T-helper 17 cell (primary cell): ENCODE results near the gene CCDC69. TPM values are rescaled to one million over a fixed set of nuclear protein-coding genes. Genes with fewer than 3 reads are reported as not detected.
"Not testable (repeated sequence)": the region's sequence is repeated elsewhere in the genome, so short reads cannot be mapped to it uniquely, and the experiment has no call there.

Source experiments
- ATAC-seq: fragments of 150-1000 bp; cut with Tn5 transposase; 2 replicates; pipeline ENCODE4 v1.10.0; 2021; ENCODE audit warnings: mild to moderate bottlenecking, moderate library complexity
- DNase-seq, 3 donors: peaks; one replicate each; pipeline versions ENCODE4 v3.0.0 to v3.0.0-alpha.2; 2020 to 2021
- H3K9me3 ChIP-seq: one replicate; pipeline ENCODE4 v1.7.0; 2013; ENCODE audit warnings: low read length, mild to moderate bottlenecking; ENCODE audit not compliant: control insufficient read depth, poor library complexity, severe bottlenecking
- H3K27ac Mint-ChIP-seq: one replicate; pipeline ENCODE4 v1.8.0; 2022; ENCODE audit warnings: mild to moderate bottlenecking, moderate library complexity, mixed read lengths
- H3K27me3 Mint-ChIP-seq: one replicate; pipeline ENCODE4 v1.8.0; 2022; ENCODE audit warnings: mixed read lengths
- H3K36me3 Mint-ChIP-seq: one replicate; pipeline ENCODE4 v1.8.0; 2022; ENCODE audit warnings: low read depth, mixed read lengths
- H3K4me1 Mint-ChIP-seq: one replicate; pipeline ENCODE4 v1.8.0; 2022; ENCODE audit warnings: mild to moderate bottlenecking, mixed read lengths
- H3K4me3 Mint-ChIP-seq: one replicate; pipeline ENCODE4 v1.8.0; 2022; ENCODE audit warnings: mild to moderate bottlenecking, moderate library complexity, mixed read lengths
- total RNA-seq, 4 donors: library from RNA in 2 of 4; stranded (reverse) in 2 of 4; gene quantifications; one replicate each; pipeline ENCODE4 v1.2.3 and lab custom pipeline; 2022 to 2026

Gene CCDC69
- total RNA-seq, 2 donors from 2014 or later: 74.7 to 82.5 TPM

DNA sequence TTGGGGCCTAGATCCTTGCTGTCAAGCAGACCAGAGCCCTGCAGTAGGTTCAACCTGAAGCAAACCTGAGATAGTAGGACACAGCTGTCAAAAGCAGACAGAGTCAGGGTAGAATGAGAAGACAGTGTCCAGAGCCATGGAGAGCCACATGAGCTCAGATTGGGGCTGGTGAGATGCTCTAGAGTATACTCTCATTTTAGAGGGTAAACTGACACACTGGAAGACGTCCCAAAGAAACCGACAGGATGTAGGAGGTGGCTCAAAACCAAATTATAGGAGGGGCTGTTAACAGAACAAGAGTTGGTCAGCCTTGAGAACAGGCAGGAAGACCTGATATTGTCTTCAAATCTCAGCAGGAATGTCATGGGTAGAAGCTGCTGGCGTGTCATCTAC lies 11.5 kb downstream of the CCDC69 start:
- DNase-seq: no peak
- Mint-ChIP-seq H3K27ac (peak overlapping the region; percentile 100), H3K4me1 (peaks cover 62% of the 10 kb centered on the region), H3K4me3 (peak overlapping the region; percentile 89), H3K27me3 (no peaks in the 10 kb centered on the region), H3K36me3 (peaks cover 7% of the 10 kb centered on the region)
- peak; percentile 6 for ATAC-seq
- H3K9me3 ChIP-seq: no peaks in the 10 kb centered on the region

DNA sequence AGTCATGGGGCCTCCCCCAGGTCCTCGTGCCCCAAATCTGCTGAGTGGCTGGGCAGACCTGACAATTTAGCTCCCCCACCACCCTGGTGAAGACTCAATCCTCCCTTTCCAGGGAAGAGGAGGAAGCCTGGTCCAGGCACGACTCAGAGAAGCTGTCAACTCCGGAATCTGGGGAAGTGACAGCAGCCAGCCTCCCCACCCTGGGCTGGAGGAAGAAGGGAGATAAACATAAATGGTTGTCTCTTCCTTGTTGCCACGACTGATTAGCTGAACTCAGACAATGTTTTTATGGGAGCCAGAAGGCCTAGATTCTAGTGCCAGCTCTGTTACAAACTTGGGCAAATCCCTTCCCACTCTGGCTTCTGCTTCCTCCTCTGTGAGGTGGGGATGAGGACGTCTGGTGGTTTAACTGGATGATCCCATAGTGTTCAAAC lies 15.4 kb downstream of the CCDC69 start:
- H3K9me3 ChIP-seq: no peaks in the 10 kb centered on the region
- peak overlapping the region; percentile 100 for H3K27ac Mint-ChIP-seq
- peaks cover 37% of the 10 kb centered on the region for H3K4me1 Mint-ChIP-seq
- DNase-seq: no peak
- no peak for ATAC-seq
- H3K4me3 Mint-ChIP-seq: no peak overlapping the region
- no peaks in the 10 kb centered on the region for H3K27me3 Mint-ChIP-seq
- H3K36me3 Mint-ChIP-seq: peaks cover 4% of the 10 kb centered on the region

DNA sequence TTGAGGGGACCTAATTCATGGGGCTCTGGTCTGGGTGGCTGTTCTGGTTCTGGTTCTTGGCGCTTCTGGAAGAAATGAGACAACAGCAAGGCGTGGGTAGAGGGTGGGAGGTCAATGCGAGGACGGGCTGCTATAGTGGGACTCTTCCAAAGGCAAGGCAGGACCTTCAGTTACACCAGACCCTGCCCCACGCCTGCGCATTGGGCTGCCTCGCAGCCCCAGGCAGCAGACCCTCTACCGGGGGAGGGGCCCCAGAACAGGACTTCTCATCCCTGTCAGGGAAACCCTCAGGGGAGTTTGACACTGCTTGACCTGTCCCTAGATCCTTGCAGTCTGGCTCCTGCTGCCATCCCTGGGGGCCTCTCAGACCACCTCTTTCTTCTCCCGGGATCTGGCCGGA lies 18.5 kb downstream of the CCDC69 start:
- peaks cover 31% of the 10 kb centered on the region for H3K4me1 Mint-ChIP-seq
- no peaks in the 10 kb centered on the region for H3K9me3 ChIP-seq
- H3K4me3 Mint-ChIP-seq: no peak overlapping the region
- DNase-seq (no peak), ATAC-seq (no peak)
- peak overlapping the region; percentile 75 for H3K27ac Mint-ChIP-seq
- peaks cover 2% of the 10 kb centered on the region for H3K36me3 Mint-ChIP-seq
- no peaks in the 10 kb centered on the region for H3K27me3 Mint-ChIP-seq

DNA sequence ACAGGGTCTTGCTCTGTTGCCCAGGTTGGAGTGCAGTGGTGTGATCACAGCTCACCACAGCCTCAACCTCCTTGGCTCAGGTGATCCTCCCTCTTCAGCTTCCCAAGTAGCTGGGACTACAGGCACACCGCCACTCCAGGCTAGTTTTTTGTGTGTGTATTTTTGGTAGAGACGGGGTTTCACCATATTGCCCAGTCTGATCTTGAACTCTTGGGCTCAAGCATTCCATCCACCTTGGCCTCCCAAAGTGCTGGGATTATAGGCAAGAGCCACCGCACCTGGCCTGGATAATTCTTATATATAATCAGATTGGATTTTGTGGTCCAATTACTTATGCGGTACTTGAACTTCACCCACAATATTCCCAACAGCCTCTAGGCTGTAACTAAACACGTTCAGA lies 19.8 kb downstream of the CCDC69 start:
- H3K4me3 Mint-ChIP-seq: no peak overlapping the region
- DNase-seq (no peak), ATAC-seq (no peak)
- H3K4me1 Mint-ChIP-seq: peaks cover 28% of the 10 kb centered on the region
- peaks cover 2% of the 10 kb centered on the region for H3K36me3 Mint-ChIP-seq
- no peaks in the 10 kb centered on the region for H3K27me3 Mint-ChIP-seq
- H3K27ac Mint-ChIP-seq: no peak overlapping the region
- H3K9me3 ChIP-seq: no peaks in the 10 kb centered on the region

GRCh38 chr5:151202381-151203139 lies 21.3 kb downstream of the CCDC69 start:
- Mint-ChIP-seq H3K27me3 (no peaks in the 10 kb centered on the region), H3K27ac (peak overlapping the region; percentile 81), H3K36me3 (peaks cover 4% of the 10 kb centered on the region), H3K4me3 (no peak overlapping the region), H3K4me1 (peaks cover 16% of the 10 kb centered on the region)
- no peaks in the 10 kb centered on the region for H3K9me3 ChIP-seq
- peak; percentile 91 for ATAC-seq
- no peak for DNase-seq

DNA sequence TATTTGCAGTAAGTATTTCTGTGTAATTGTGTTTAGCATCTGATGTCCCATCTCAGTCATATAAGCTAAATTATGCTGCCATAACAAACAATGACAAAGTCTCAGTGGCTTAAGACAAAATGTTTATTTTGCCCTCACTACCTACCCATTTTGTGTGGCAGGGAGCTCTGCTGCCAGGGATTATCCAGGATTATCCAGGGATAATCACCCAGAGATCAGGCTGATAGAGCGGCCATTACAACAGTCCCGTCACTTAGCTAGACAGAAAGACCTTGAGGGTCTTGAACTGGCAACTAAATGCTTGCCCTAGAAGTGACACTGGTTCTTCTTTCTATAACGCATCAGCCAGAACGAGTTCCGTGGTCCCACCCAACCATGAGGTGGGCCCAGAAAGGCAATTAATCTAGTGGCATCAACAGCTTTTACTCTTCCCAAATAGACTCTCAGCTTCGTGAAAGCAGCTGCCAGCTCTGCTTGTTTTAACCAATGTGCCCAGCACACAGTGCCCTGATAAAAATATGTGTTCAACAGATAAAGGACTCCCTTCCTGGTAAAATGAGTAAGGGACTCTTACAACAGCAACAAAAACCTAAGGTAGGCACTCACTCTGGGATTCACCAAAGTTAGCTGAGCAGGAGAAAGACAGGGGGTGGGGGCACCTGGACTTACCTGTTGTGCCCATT lies 22.8 kb downstream of the CCDC69 start:
- DNase-seq: no peak
- Mint-ChIP-seq H3K4me3 (no peak overlapping the region), H3K27ac (peak overlapping the region; percentile 81), H3K27me3 (no peaks in the 10 kb centered on the region), H3K4me1 (peaks cover 24% of the 10 kb centered on the region), H3K36me3 (peaks cover 4% of the 10 kb centered on the region)
- H3K9me3 ChIP-seq: no peaks in the 10 kb centered on the region
- ATAC-seq: no peak

DNA sequence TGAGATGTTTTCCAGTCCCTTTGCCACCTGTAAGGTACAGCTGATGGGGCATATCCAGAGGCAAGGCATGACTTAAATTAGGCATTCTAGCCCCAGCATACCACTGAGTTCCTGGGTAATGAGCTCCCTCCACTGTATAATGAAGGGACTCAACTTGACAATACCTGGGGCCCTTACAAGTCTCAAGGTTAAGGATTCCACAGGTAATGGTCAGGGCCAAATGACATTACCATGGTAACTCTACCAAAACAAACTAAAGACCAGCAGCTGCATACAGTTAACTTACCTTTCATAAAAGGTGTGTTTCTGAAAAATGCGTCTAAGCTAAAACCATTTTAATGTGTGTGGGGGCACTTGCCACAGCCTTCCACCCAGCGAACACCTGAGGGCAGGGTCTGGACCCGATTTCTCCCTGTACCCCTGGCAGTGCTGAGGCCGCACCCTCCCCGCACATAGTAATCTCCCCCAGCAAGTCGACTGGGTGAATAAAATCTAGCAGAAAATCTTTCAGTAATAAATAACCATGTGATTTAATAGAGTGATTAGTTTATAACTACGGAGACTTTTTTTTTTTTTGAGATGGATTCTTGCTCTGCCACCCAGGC lies 24.2 kb downstream of the CCDC69 start:
- H3K27me3 Mint-ChIP-seq: no peaks in the 10 kb centered on the region
- H3K9me3 ChIP-seq: no peaks in the 10 kb centered on the region
- peaks cover 23% of the 10 kb centered on the region for H3K4me1 Mint-ChIP-seq
- H3K36me3 Mint-ChIP-seq: peaks cover 8% of the 10 kb centered on the region
- no peak overlapping the region for H3K4me3 Mint-ChIP-seq
- H3K27ac Mint-ChIP-seq: peak overlapping the region; percentile 83
- no peak for DNase-seq
- ATAC-seq: no peak

DNA sequence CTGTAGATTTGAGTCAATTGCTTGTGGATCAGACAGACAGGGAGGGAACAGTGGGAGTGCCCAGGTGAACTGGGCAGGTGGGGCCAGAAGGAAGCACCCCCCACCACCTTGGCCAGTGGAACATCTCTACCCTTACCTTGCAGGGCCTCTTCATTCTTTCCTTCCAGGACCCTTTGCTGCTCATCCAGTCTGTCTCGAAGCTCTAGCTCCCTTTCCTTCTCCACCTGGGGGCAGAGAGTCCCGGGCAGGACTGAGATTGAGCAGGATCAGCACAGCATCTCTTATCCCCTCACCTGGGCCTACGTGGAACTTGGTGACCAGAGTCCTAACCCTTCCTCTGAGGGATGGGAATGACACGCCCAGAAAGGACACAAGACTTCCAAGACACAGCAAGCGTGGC lies 25.0 kb downstream of the CCDC69 start:
- DNase-seq: no peak
- Mint-ChIP-seq H3K4me1 (peaks cover 23% of the 10 kb centered on the region), H3K36me3 (peaks cover 8% of the 10 kb centered on the region), H3K27me3 (no peaks in the 10 kb centered on the region), H3K4me3 (no peak overlapping the region), H3K27ac (peak overlapping the region; percentile 83)
- no peaks in the 10 kb centered on the region for H3K9me3 ChIP-seq
- ATAC-seq: no peak

DNA sequence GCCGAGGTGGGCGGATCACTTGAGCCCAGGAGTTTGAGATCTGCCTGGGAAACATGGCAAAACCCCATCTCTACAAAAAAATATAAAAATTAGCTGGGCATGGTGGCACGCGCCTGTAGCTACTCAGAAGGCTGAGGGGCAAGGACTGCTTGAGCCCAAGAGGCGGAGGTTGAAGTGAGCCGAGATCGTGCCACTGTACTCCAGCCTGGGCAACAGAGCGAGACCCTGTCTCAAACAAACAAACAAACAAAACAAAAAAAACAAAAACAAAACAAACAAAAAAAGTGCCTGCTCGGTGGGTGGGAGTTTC lies 26.6 kb downstream of the CCDC69 start:
- not testable (repeated sequence) for ATAC-seq, H3K4me3 Mint-ChIP-seq, H3K9me3 ChIP-seq, DNase-seq, H3K27me3 Mint-ChIP-seq, H3K36me3 Mint-ChIP-seq
- peaks cover 24% of the 10 kb centered on the region for H3K4me1 Mint-ChIP-seq
- H3K27ac Mint-ChIP-seq: peak overlapping the region; percentile 19

DNA sequence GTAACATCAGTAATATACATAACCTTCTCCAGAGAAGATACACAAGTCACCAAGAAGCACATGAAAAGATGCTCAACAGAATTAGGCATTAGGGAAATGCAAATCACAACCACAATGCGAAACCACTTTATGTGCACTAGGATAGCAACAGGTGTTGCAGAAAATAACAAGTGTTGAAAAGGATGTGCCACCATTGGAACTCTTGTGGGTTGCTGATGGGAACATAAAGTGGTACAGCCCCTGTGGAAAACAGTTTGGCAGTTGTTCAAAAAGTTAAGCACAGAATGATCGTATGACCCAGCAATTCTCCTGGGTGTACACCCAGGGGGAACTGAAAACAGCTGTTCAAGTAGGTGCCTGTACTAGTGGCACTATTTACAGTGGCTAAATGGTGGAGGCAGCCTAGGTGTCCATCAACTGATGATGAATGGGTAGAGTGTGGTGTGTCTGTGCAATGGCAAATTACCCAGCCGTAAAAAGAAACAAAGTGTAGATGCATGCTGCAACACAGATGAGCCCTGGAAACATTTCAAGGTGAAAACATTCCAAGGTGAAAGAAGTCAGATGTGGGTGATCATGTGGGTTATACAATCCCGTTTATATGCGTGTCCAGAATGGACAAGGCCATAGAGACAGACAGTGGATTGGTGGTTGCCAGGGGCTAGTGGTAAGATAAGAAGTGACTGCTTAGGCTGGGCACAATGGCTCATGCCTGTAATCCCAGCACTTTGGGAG lies 27.2 kb downstream of the CCDC69 start:
- no peaks in the 10 kb centered on the region for H3K9me3 ChIP-seq
- H3K4me3 Mint-ChIP-seq: no peak overlapping the region
- peak; percentile 50 for ATAC-seq
- peaks cover 11% of the 10 kb centered on the region for H3K36me3 Mint-ChIP-seq
- H3K27me3 Mint-ChIP-seq: no peaks in the 10 kb centered on the region
- H3K27ac Mint-ChIP-seq: peak overlapping the region; percentile 85
- H3K4me1 Mint-ChIP-seq: peaks cover 24% of the 10 kb centered on the region
- no peak for DNase-seq

GRCh38 chr5:151195622-151196021 lies 28.3 kb downstream of the CCDC69 start:
- DNase-seq: no peak
- H3K27ac Mint-ChIP-seq: peak overlapping the region; percentile 85
- peaks cover 22% of the 10 kb centered on the region for H3K4me1 Mint-ChIP-seq
- ATAC-seq: no peak
- H3K27me3 Mint-ChIP-seq: no peaks in the 10 kb centered on the region
- H3K9me3 ChIP-seq: no peaks in the 10 kb centered on the region
- H3K4me3 Mint-ChIP-seq: peak overlapping the region; percentile 28
- H3K36me3 Mint-ChIP-seq: peaks cover 11% of the 10 kb centered on the region

DNA sequence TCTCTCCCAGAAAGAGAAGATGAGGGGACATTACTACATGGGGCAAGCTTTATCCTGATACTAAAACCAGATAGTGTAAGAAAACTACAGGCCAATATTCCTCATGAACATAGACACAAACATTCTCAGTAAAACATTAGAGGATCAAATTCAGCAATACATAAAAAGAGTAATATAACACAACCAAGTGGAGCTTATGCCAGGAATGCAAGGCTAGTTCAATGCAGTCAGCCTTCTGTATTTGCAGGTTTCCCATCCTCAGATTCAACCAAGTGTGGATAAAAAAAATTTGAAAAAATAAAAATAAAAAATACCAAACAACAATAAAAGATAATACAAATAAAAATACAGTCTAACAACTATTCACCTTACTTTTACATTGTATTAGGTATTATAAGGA lies 31.3 kb downstream of the CCDC69 start:
- no peaks in the 10 kb centered on the region for H3K9me3 ChIP-seq
- no peaks in the 10 kb centered on the region for H3K27me3 Mint-ChIP-seq
- ATAC-seq (no peak), DNase-seq (no peak)
- no peak overlapping the region for H3K27ac Mint-ChIP-seq
- H3K4me1 Mint-ChIP-seq: peaks cover 22% of the 10 kb centered on the region
- H3K4me3 Mint-ChIP-seq: no peak overlapping the region
- peaks cover 18% of the 10 kb centered on the region for H3K36me3 Mint-ChIP-seq

- no peaks in the 10 kb centered on the region for H3K9me3 ChIP-seq
- ATAC-seq (no peak), DNase-seq (no peak)
- H3K36me3 Mint-ChIP-seq: peaks cover 22% of the 10 kb centered on the region
- H3K4me1 Mint-ChIP-seq: peaks cover 21% of the 10 kb centered on the region
- H3K27me3 Mint-ChIP-seq: no peaks in the 10 kb centered on the region
- peak overlapping the region; percentile 17 for H3K27ac Mint-ChIP-seq
- no peak overlapping the region for H3K4me3 Mint-ChIP-seq
These were observed 32.2 kb downstream of the CCDC69 start for GRCh38 chr5:151191661-151192060.
